ENCODE results near the gene GMFB. TPM values are rescaled to one million over a fixed set of nuclear protein-coding genes. Genes with fewer than 3 reads are reported as not detected.

GMFB gene
- total RNA-seq, 2 experiments from 2014 or later: 45.7 to 82.2 TPM

- Histone ChIP-seq H3K4me3 (ENCODE audit: low read depth, low read length, poor library complexity, severe bottlenecking) (no peak overlapping the region), H2AFZ (ENCODE audit: low read length) (no peak overlapping the region), H4K20me1 (ENCODE audit: insufficient read depth, low read length) (no peaks in the 10 kb centered on the region), H3K79me2 (ENCODE audit: insufficient read depth, low read depth, low read length) (peaks cover 37% of the 10 kb centered on the region), H3K36me3 (ENCODE audit: insufficient read depth, low read length) (peaks cover 91% of the 10 kb centered on the region), H3K4me1 (ENCODE audit: insufficient read depth, low read length, poor library complexity, severe bottlenecking) (peaks cover 34% of the 10 kb centered on the region), H3K4me2 (ENCODE audit: low read length) (no peak overlapping the region), H3K27ac (ENCODE audit: low read depth, low read length, poor library complexity, severe bottlenecking) (no peak overlapping the region), H3K9me2 (ENCODE audit: insufficient read depth, low read length) (no peaks in the 10 kb centered on the region), H3K9me3 (ENCODE audit: low read length) (no peaks in the 10 kb centered on the region; the same call in 1 of the 2 replicates)
- no TSS peak for BruUV-seq (replicated peaks)
- ChIA-PET POLR2A (no interaction called here), CTCF (ENCODE audit: unreplicated experiment) (no interaction called here)
- no peak for TF ChIP-seq EZH2phosphoT487 (IDR thresholded peaks at IDR 0.05; ENCODE audit: borderline replicate concordance, low read depth, low read length)
- no peak for TF ChIP-seq CTCF (conservative IDR thresholded peaks at IDR 0.05; ENCODE audit: low read length)
- no peak for DNase-seq (ENCODE audit: low spot score)
- intact Hi-C loops (cut with micrococcal nuclease; ENCODE audit: unreplicated experiment): no loop called here
These were observed 10.1 kb downstream of the GMFB start for GRCh38 chr14:54478636-54479215.

- BruUV-seq (replicated peaks): no TSS peak
These were observed 12.9 kb downstream of the GMFB start for GRCh38 chr14:54475911-54476310.

More at GRCh38 chr14:54475911-54476310, 12.9 kb downstream of the GMFB start:
- intact Hi-C loops (cut with micrococcal nuclease; ENCODE audit: unreplicated experiment): no loop called here
- TF ChIP-seq EZH2phosphoT487 (IDR thresholded peaks at IDR 0.05; ENCODE audit: borderline replicate concordance, low read depth, low read length): no peak
- no peak for TF ChIP-seq CTCF (conservative IDR thresholded peaks at IDR 0.05; ENCODE audit: low read length)
- H3K27ac ChIP-seq (ENCODE audit: low read depth, low read length, poor library complexity, severe bottlenecking): no peak overlapping the region
- DNase-seq (ENCODE audit: low spot score): no peak
- no peaks in the 10 kb centered on the region for H4K20me1 ChIP-seq (ENCODE audit: insufficient read depth, low read length)
- CTCF ChIA-PET (ENCODE audit: unreplicated experiment): no interaction called here
- H3K4me2 ChIP-seq (ENCODE audit: low read length): no peak overlapping the region
- H3K4me1 ChIP-seq (ENCODE audit: insufficient read depth, low read length, poor library complexity, severe bottlenecking): peaks cover 6% of the 10 kb centered on the region
- no peak overlapping the region for H2AFZ ChIP-seq (ENCODE audit: low read length)
- peaks cover 67% of the 10 kb centered on the region for H3K36me3 ChIP-seq (ENCODE audit: insufficient read depth, low read length)
- H3K79me2 ChIP-seq (ENCODE audit: insufficient read depth, low read depth, low read length): peaks cover 8% of the 10 kb centered on the region
- H3K9me3 ChIP-seq (ENCODE audit: low read length): no peaks in the 10 kb centered on the region
- H3K9me2 ChIP-seq (ENCODE audit: insufficient read depth, low read length): no peaks in the 10 kb centered on the region
- no peak overlapping the region for H3K4me3 ChIP-seq (ENCODE audit: low read depth, low read length, poor library complexity, severe bottlenecking)
- POLR2A ChIA-PET: no interaction called here

Measured in OCI-LY7 (cell line).